ENCODE results near the gene MYH1.
"Not testable (repeated sequence)": the region's sequence is repeated elsewhere in the genome, so short reads cannot be mapped to it uniquely, and the experiment has no call there.

GRCh38 chr17:10541179-10541578 is 22.8 kb upstream of the MYH1 start:
- not testable (repeated sequence) for TF ChIP-seq POLR2A, CTCF (IDR thresholded peaks at IDR 0.05)

Data from testis (tissue), 2 donors.